Endothelial cell of umbilical vein (primary cell): ENCODE results near the gene RBMS3. TPM values are rescaled to one million over a fixed set of nuclear protein-coding genes. Genes with fewer than 3 reads are reported as not detected.

Source experiments
- BruUV-seq: library from RNA; stranded (reverse); fragments of 400-500 nt; replicated peaks from 2 replicates; lab custom pipeline; 2021; lab: Mats Ljungman, UMichigan
- CTCF ChIA-PET: fragments of 300-600, 350-600 bp; sonication (Branson Sonifier 250); formaldehyde crosslinking; loops from one replicate; lab custom pipeline; 2021; ENCODE audit warnings: antibody characterized with exemption, inconsistent platforms; lab: Charles Lee
- POLR2A ChIA-PET: fragments of 300-600, 350-600 bp; sonication (Branson Sonifier 250); formaldehyde crosslinking; loops from one replicate; lab custom pipeline; 2021; ENCODE audit warnings: antibody characterized with exemption, inconsistent platforms; lab: Charles Lee
- DNase-seq: peaks from one replicate; pipeline ENCODE4 v3.0.0-alpha.2; 2011; ENCODE audit warnings: low read depth, low spot score
- FAIRE-seq: peaks from 2 replicates; lab custom pipeline; 2011; peaks lifted over from hg19 to GRCh38; lab: Jason Lieb, UNC
- H2AFZ ChIP-seq: 2 replicates; pipeline ENCODE4 v1.6.0; 2012; ENCODE audit warnings: low read depth, low read length, control low read depth, inconsistent platforms
- H3K27ac ChIP-seq: 2 replicates; pipeline ENCODE4 v1.5.1; 2011; ENCODE audit warnings: low read depth, mild to moderate bottlenecking, control low read depth, low read length, moderate library complexity; ENCODE audit not compliant: insufficient read depth
- H3K27me3 ChIP-seq, 2 experiments: 2 replicates each; pipeline versions ENCODE4 v1.6.0 to v1.6.1; 2011; ENCODE audit warnings: low read length in 2 of 2, mixed read lengths in 1 of 2; ENCODE audit not compliant: control insufficient read depth in 2 of 2, insufficient read depth in 2 of 2
- H3K36me3 ChIP-seq, 2 experiments: 2 replicates in 1 of 2; 3 replicates in 1 of 2; pipeline ENCODE4 v1.5.1; 2011; ENCODE audit warnings: low read length in 2 of 2, mild to moderate bottlenecking in 1 of 2, moderate library complexity in 1 of 2; ENCODE audit not compliant: control insufficient read depth in 2 of 2, insufficient read depth in 2 of 2; ENCODE audit errors: extremely low read depth in 1 of 2
- H3K4me1 ChIP-seq: 3 replicates; pipeline ENCODE4 v1.5.1; 2011; ENCODE audit warnings: mild to moderate bottlenecking, low read length; ENCODE audit not compliant: control insufficient read depth, insufficient read depth; ENCODE audit errors: extremely low read depth
- H3K4me2 ChIP-seq: 2 replicates; pipeline ENCODE4 v1.6.1; 2011; ENCODE audit warnings: low read length, control low read depth, mixed read lengths; ENCODE audit not compliant: insufficient read depth
- H3K4me3 ChIP-seq, 3 experiments: fragments of 200-600 bp in 1 of 3; sonication (generic), shearing (Covaris generic) in 1 of 3; replicated peaks in 1 of 3; 2 replicates each; pipeline ENCODE4 v1.5.1; 2011 to 2016; ENCODE audit warnings: control low read depth in 3 of 3, low read length in 3 of 3, mild to moderate bottlenecking in 2 of 3, inconsistent platforms in 1 of 3, low read depth in 1 of 3, moderate library complexity in 1 of 3; ENCODE audit not compliant: insufficient read depth in 1 of 3
- H3K79me2 ChIP-seq: 2 replicates; pipeline ENCODE4 v1.6.0; 2012; ENCODE audit warnings: low read length, inconsistent platforms; ENCODE audit not compliant: control insufficient read depth, insufficient read depth
- H3K9ac ChIP-seq: replicated peaks from 2 replicates; pipeline ENCODE3; 2011; ENCODE audit warnings: low read length, control low read depth; ENCODE audit not compliant: insufficient read depth; ENCODE audit errors: extremely low read depth
- H3K9me1 ChIP-seq: replicated peaks from 3 replicates; pipeline ENCODE4 v1.6.0; 2011; ENCODE audit warnings: mild to moderate bottlenecking, low read length; ENCODE audit not compliant: control insufficient read depth, insufficient read depth; ENCODE audit errors: extremely low read depth
- H3K9me3 ChIP-seq: replicated peaks from 2 replicates; pipeline ENCODE4 v1.5.1; 2012; ENCODE audit warnings: low read length, inconsistent platforms; ENCODE audit not compliant: control insufficient read depth, insufficient read depth
- H4K20me1 ChIP-seq: replicated peaks from 2 replicates; pipeline ENCODE3; 2011; ENCODE audit warnings: mild to moderate bottlenecking, low read length; ENCODE audit not compliant: control insufficient read depth, insufficient read depth; ENCODE audit errors: extremely low read depth
- CTCF ChIP-seq, 2 donors: IDR thresholded peaks; 1 replicate in 1 of 2; 2 replicates in 1 of 2; pipeline ENCODE4 v1.5.1; 2011; ENCODE audit warnings: low read length in 2 of 2, mild to moderate bottlenecking in 2 of 2, moderate library complexity in 2 of 2, control low read depth in 1 of 2, inconsistent platforms in 1 of 2, low read depth in 1 of 2; ENCODE audit not compliant: insufficient read depth in 1 of 2; ENCODE audit errors: extremely low read depth in 1 of 2
- EZH2 ChIP-seq: IDR thresholded peaks from 2 replicates; pipeline ENCODE4 v1.6.1; 2012; ENCODE audit warnings: borderline replicate concordance, low read depth, mild to moderate bottlenecking, moderate library complexity, low read length, inconsistent platforms; ENCODE audit not compliant: severe bottlenecking
- FOS ChIP-seq: IDR thresholded peaks from 2 replicates; pipeline ENCODE4 v1.6.1; 2011; ENCODE audit warnings: mild to moderate bottlenecking, low read length, moderate library complexity, borderline replicate concordance; ENCODE audit not compliant: insufficient read depth
- GATA2 ChIP-seq: IDR thresholded peaks from 2 replicates; pipeline ENCODE4 v1.7.0; 2011; ENCODE audit warnings: low read depth, mild to moderate bottlenecking, moderate library complexity, mixed read lengths, low read length; ENCODE audit not compliant: insufficient read length, insufficient read depth
- JUN ChIP-seq: IDR thresholded peaks from 2 replicates; pipeline ENCODE4 v1.6.1; 2011; ENCODE audit warnings: borderline replicate concordance, low read depth; ENCODE audit not compliant: insufficient read length, insufficient read depth
- MAX ChIP-seq: IDR thresholded peaks from 2 replicates; pipeline ENCODE4 v1.6.1; 2011; ENCODE audit not compliant: insufficient read depth, insufficient read length
- MYC ChIP-seq: IDR thresholded peaks from one replicate; pipeline ENCODE4 v1.6.1; 2011; ENCODE audit warnings: mild to moderate bottlenecking, low read depth, low read length
- POLR2A ChIP-seq: IDR thresholded peaks from 2 replicates; pipeline ENCODE4 v1.6.1; 2012; ENCODE audit warnings: low read depth, mild to moderate bottlenecking, control low read depth, low read length
- POLR2AphosphoS5 ChIP-seq: IDR thresholded peaks from 2 replicates; pipeline ENCODE4 v1.6.1; 2012; ENCODE audit warnings: low read depth, mild to moderate bottlenecking, control low read depth, low read length, moderate library complexity; ENCODE audit not compliant: insufficient read depth
- dilution Hi-C: fragments of 300-500 bp; cut with MboI; formaldehyde crosslinking; loops from one replicate; pipeline ENCODE4 v1.15.0; 2019; ENCODE audit warnings: low sequenced_read_pairs; ENCODE audit not compliant: extremely low pct_ligation_motif_present
- intact Hi-C: fragments of 100-400 bp; cut with micrococcal nuclease; formaldehyde crosslinking; loops from one replicate; pipeline ENCODE4 v1.10.0; 2022
- polyA plus RNA-seq, 4 experiments: library from polyadenylated mRNA; depleted of rRNA in 3 of 4; stranded (reverse) in 3 of 4; unstranded in 1 of 4; fragments of >200 nt; gene quantifications; 2 replicates each; pipeline versions ENCODE4 v1.2.1 to v1.2.3, GENCODE V29; 2011 to 2012; ENCODE audit warnings: missing spikeins in 1 of 4
- total RNA-seq: library from RNA; stranded (reverse); gene quantifications from 2 replicates; pipeline ENCODE4 v1.2.3, GENCODE V29; 2021

RBMS3 gene
- total and polyA plus RNA-seq, 2 donors (not counting 3 experiments of a cell fraction or from before 2014, with no cell fraction given) = 13.6 to 42.3 TPM

GRCh38 chr3:29587340-29587739 lies 306.5 kb downstream of the RBMS3 start:
- Histone ChIP-seq H2AFZ (no peak overlapping the region), H3K4me2 (no peak overlapping the region), H4K20me1 (no peaks in the 10 kb centered on the region), H3K36me3 (no peaks in the 10 kb centered on the region), H3K27ac (no peak overlapping the region), H3K9me1 (no peaks in the 10 kb centered on the region), H3K27me3 (no peaks in the 10 kb centered on the region), H3K9me3 (no peaks in the 10 kb centered on the region), H3K9ac (no peak overlapping the region), H3K79me2 (no peaks in the 10 kb centered on the region), H3K4me3 (no peak overlapping the region), H3K4me1 (no peaks in the 10 kb centered on the region)
- ChIA-PET CTCF (no interaction called here), POLR2A (no interaction called here)
- dilution Hi-C loops (no loop called here), intact Hi-C loops (no loop called here)
- no TSS peak for BruUV-seq
- TF ChIP-seq FOS (no peak), CTCF (IDR thresholded peaks at IDR 0.05; ENCODE audit: extremely low read depth in 1 of 2, insufficient read depth in 1 of 2, low read depth in 1 of 2, low read length in 2 of 2) (no peak), JUN (no peak), POLR2AphosphoS5 (no peak), POLR2A (no peak)
- DNase-seq (no peak), FAIRE-seq (no peak)

- DNase-seq = no peak
- Histone ChIP-seq H3K79me2 (no peaks in the 10 kb centered on the region), H3K9ac (no peak overlapping the region), H3K36me3 (no peaks in the 10 kb centered on the region), H3K4me2 (no peak overlapping the region), H3K4me3 (no peak overlapping the region), H3K9me1 (no peaks in the 10 kb centered on the region), H3K4me1 (no peaks in the 10 kb centered on the region), H4K20me1 (no peaks in the 10 kb centered on the region), H3K9me3 (no peaks in the 10 kb centered on the region), H3K27ac (no peak overlapping the region), H3K27me3 (no peaks in the 10 kb centered on the region), H2AFZ (no peak overlapping the region)
- TF ChIP-seq EZH2 (no peak), POLR2A (no peak), CTCF (IDR thresholded peaks at IDR 0.05; ENCODE audit: extremely low read depth in 1 of 2, insufficient read depth in 1 of 2, low read depth in 1 of 2, low read length in 2 of 2) (no peak), GATA2 (no peak), JUN (no peak), MAX (no peak), POLR2AphosphoS5 (no peak), MYC (no peak), FOS (no peak)
- dilution Hi-C loops (no loop called here), intact Hi-C loops (no loop called here)
- no peak for FAIRE-seq
- ChIA-PET POLR2A (no interaction called here), CTCF (no interaction called here)
- BruUV-seq = no TSS peak
Measured at GRCh38 chr3:29590012-29590411, 309.1 kb downstream of the RBMS3 start.
